CD4-positive, alpha-beta T cell (primary cell): Measurements from ENCODE around the gene ZBTB40. TPM values are rescaled to one million over a fixed set of nuclear protein-coding genes. Genes with fewer than 3 reads are reported as not detected.

Experiments used
- ATAC-seq: fragments of 200-7000 bp; cut with Tn5 transposase; one replicate; pipeline ENCODE4 v1.10.0; 2022; ENCODE audit warnings: mild to moderate bottlenecking; ENCODE audit not compliant: poor library complexity
- CTCF ChIA-PET: fragments of 350-600 bp; sonication (Branson Sonifier 250); formaldehyde crosslinking; loops from one replicate; lab custom pipeline; 2021; ENCODE audit warnings: antibody characterized with exemption, inconsistent platforms; lab: Charles Lee
- POLR2A ChIA-PET: fragments of 350-600 bp; sonication (Branson Sonifier 250); formaldehyde crosslinking; loops from one replicate; lab custom pipeline; 2021; ENCODE audit warnings: antibody characterized with exemption, inconsistent platforms; lab: Charles Lee
- DNase-seq, 14 experiments: peaks; one replicate each; pipeline ENCODE4 v3.0.0-alpha.2; 2013 to 2020; ENCODE audit warnings: mixed read lengths in 2 of 14
- H3K27ac ChIP-seq, 2 donors: one replicate each; pipeline versions ENCODE4 v1.5.1 to v1.7.0; 2013; ENCODE audit warnings: low read length in 2 of 2, low read depth in 1 of 2, mild to moderate bottlenecking in 1 of 2
- H3K27me3 ChIP-seq, 2 experiments: 1 replicate in 1 of 2; 2 replicates in 1 of 2; pipeline versions ENCODE4 v1.6.1 to v1.7.0; 2013; ENCODE audit warnings: low read length in 2 of 2, control low read depth in 1 of 2, mild to moderate bottlenecking in 1 of 2, moderate library complexity in 1 of 2; ENCODE audit not compliant: insufficient read depth in 2 of 2, control insufficient read depth in 1 of 2
- H3K36me3 ChIP-seq: one replicate; pipeline ENCODE4 v1.6.1; 2013; ENCODE audit warnings: low read length, control low read depth; ENCODE audit not compliant: insufficient read depth
- H3K4me1 ChIP-seq: one replicate; pipeline ENCODE4 v1.6.1; 2013; ENCODE audit warnings: low read length, control low read depth; ENCODE audit not compliant: insufficient read depth
- H3K4me3 ChIP-seq: one replicate; pipeline ENCODE4 v1.5.1; 2013; ENCODE audit warnings: mild to moderate bottlenecking, low read length, moderate library complexity
- H3K9me3 ChIP-seq, 2 experiments: 1 replicate in 1 of 2; 2 replicates in 1 of 2; pipeline versions ENCODE4 v1.6.1 to v1.7.0; 2013; ENCODE audit warnings: low read length in 2 of 2, mild to moderate bottlenecking in 2 of 2, control low read depth in 1 of 2, moderate library complexity in 1 of 2; ENCODE audit not compliant: control insufficient read depth in 1 of 2, insufficient read depth in 1 of 2
- H3K27ac Mint-ChIP-seq: one replicate; pipeline ENCODE4 v1.8.0; 2020; ENCODE audit warnings: mixed read lengths
- H3K27me3 Mint-ChIP-seq: one replicate; pipeline ENCODE4 v1.8.0; 2021; ENCODE audit warnings: mixed read lengths
- H3K36me3 Mint-ChIP-seq: one replicate; pipeline ENCODE4 v1.8.0; 2021; ENCODE audit warnings: low read depth, mixed read lengths
- H3K4me1 Mint-ChIP-seq: one replicate; pipeline ENCODE4 v1.8.0; 2021; ENCODE audit warnings: low read depth, mixed read lengths
- H3K4me3 Mint-ChIP-seq: one replicate; pipeline ENCODE4 v1.8.0; 2020; ENCODE audit warnings: mild to moderate bottlenecking, mixed read lengths
- H3K9me3 Mint-ChIP-seq: one replicate; pipeline ENCODE4 v1.8.0; 2020; ENCODE audit warnings: mixed read lengths
- CTCF ChIP-seq: fragments of 200-600 bp; IDR thresholded peaks from one replicate; pipeline ENCODE4 v1.8.0; 2022; ENCODE audit warnings: antibody characterized with exemption, mild to moderate bottlenecking
- intact Hi-C, 2 experiments: fragments of 100-400 bp; cut with DNase I in 1 of 2; cut with micrococcal nuclease in 1 of 2; formaldehyde crosslinking; loops; one replicate each; pipeline versions ENCODE4 v1.15.1 to v1.9.0; 2023 to 2025; cut with DNase I, micrococcal nuclease
- total RNA-seq, 174 experiments: library from RNA in 2 of 174; stranded (reverse) in 2 of 174; gene quantifications; one replicate each; pipeline ENCODE4 v1.2.3 and lab custom pipeline; 2021 to 2026

ZBTB40 gene
- total RNA-seq, 2 experiments from 2014 or later, result 28.4 to 30.6 TPM

GRCh38 chr1:22428672-22429071 is 23.0 kb upstream of the ZBTB40 start:
- no peak overlapping the region for H3K27ac ChIP-seq
- H3K9me3 ChIP-seq, result no peaks in the 10 kb centered on the region
- ChIA-PET CTCF (no interaction called here), POLR2A (no interaction called here)
- intact Hi-C loops, result loop anchor here in 1 of 2 experiments (2.0 kb wide), 1 partner anchor 18 kb away; no protein-coding TSS in a partner anchor
- H3K27me3 ChIP-seq, result no peaks in the 10 kb centered on the region
- Mint-ChIP-seq H3K4me1 (no peaks in the 10 kb centered on the region), H3K4me3 (peak overlapping the region; percentile 83), H3K36me3 (no peaks in the 10 kb centered on the region), H3K27ac (no peak overlapping the region), H3K9me3 (no peaks in the 10 kb centered on the region), H3K27me3 (peaks cover 9% of the 10 kb centered on the region)
- no peaks in the 10 kb centered on the region for H3K4me1 ChIP-seq
- DNase-seq (peak in 5 of 14 experiments; percentile 22 to 75 (median 62)), ATAC-seq (peak; percentile 88)
- peak overlapping the region; percentile 30 for H3K4me3 ChIP-seq
- no peaks in the 10 kb centered on the region for H3K36me3 ChIP-seq
- no peak for TF ChIP-seq CTCF

DNA sequence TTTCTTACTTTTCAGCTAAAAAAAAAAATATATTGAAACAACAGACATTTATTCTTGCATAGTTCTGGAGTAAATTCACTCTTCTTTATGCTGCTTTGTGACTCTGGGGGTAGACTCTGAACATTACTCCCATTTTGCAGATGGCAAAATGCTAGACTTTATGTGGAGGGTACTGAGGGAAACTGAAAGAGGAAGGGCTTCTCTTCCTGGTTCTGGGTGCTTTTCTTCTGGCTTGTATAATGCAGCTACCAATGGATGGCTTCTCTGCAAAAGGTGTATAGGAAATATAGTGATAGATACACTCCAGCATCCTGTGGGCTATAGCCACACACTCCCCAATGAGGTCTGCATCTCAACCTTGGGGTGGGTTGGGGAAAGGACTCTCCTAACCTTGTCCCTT is 19.7 kb upstream of the ZBTB40 start:
- DNase-seq (no peak), ATAC-seq (no peak)
- ChIA-PET CTCF (no interaction called here), POLR2A (no interaction called here)
- intact Hi-C loops, result no loop called here
- Mint-ChIP-seq H3K27me3 (peaks cover 30% of the 10 kb centered on the region), H3K36me3 (no peaks in the 10 kb centered on the region), H3K9me3 (no peaks in the 10 kb centered on the region), H3K4me1 (no peaks in the 10 kb centered on the region), H3K4me3 (no peak overlapping the region), H3K27ac (no peak overlapping the region)
- no peaks in the 10 kb centered on the region for H3K4me1 ChIP-seq
- no peaks in the 10 kb centered on the region for H3K27me3 ChIP-seq
- H3K4me3 ChIP-seq, result no peak overlapping the region
- no peak overlapping the region for H3K27ac ChIP-seq
- H3K9me3 ChIP-seq, result no peaks in the 10 kb centered on the region
- H3K36me3 ChIP-seq, result no peaks in the 10 kb centered on the region
- no peak for TF ChIP-seq CTCF

GRCh38 chr1:22434717-22435116 is 16.9 kb upstream of the ZBTB40 start:
- ChIA-PET CTCF (interaction anchor here (0.7 kb wide), 1 partner anchor 753 kb away, joined by 4 read pairs; no protein-coding TSS in a partner anchor), POLR2A (interaction anchor here (0.8 kb wide), 1 partner anchor 1773 kb away, joined by 4 read pairs; no protein-coding TSS in a partner anchor)
- no peaks in the 10 kb centered on the region for H3K4me1 Mint-ChIP-seq
- Histone ChIP-seq H3K27me3 (no peaks in the 10 kb centered on the region), H3K36me3 (no peaks in the 10 kb centered on the region), H3K27ac (no peak overlapping the region), H3K4me1 (no peaks in the 10 kb centered on the region), H3K9me3 (peaks cover 4 to 5% of the 10 kb centered on the region in 2 experiments), H3K4me3 (no peak overlapping the region)
- H3K9me3 Mint-ChIP-seq, result peaks cover 3% of the 10 kb centered on the region
- H3K27ac Mint-ChIP-seq, result no peak overlapping the region
- H3K36me3 Mint-ChIP-seq, result no peaks in the 10 kb centered on the region
- H3K27me3 Mint-ChIP-seq, result peaks cover 46% of the 10 kb centered on the region
- TF ChIP-seq CTCF, result no peak
- no peak for DNase-seq
- intact Hi-C loops, result no loop called here
- H3K4me3 Mint-ChIP-seq, result no peak overlapping the region
- ATAC-seq, result no peak
